HG02884 (cell line): ENCODE results near the gene SLC43A2.
"Not testable (repeated sequence)": the region's sequence is repeated elsewhere in the genome, so short reads cannot be mapped to it uniquely, and the experiment has no call there.

Experiments used
- ATAC-seq: cut with Tn5 transposase; IDR thresholded peaks from one replicate; pipeline ENCODE4 v1.9.1; 2021; ENCODE audit warnings: mild to moderate bottlenecking, moderate library complexity; ENCODE audit not compliant: unreplicated experiment

The SLC43A2 gene

GRCh38 chr17:1546292-1546922 lies 82.2 kb downstream of the SLC43A2 start:
- no peak for ATAC-seq

GRCh38 chr17:1545618-1546017 lies 83.0 kb downstream of the SLC43A2 start:
- no peak for ATAC-seq

- no peak for ATAC-seq
These were observed 86.3 kb downstream of the SLC43A2 start for GRCh38 chr17:1542316-1542715.

GRCh38 chr17:1541367-1541904 lies 87.2 kb downstream of the SLC43A2 start:
- ATAC-seq, result no peak

- ATAC-seq, result no peak
These were observed 88.8 kb downstream of the SLC43A2 start for GRCh38 chr17:1539811-1540210.

- no peak for ATAC-seq
These were observed 92.9 kb downstream of the SLC43A2 start for GRCh38 chr17:1535737-1536136.

- no peak for ATAC-seq
These were observed 94.8 kb downstream of the SLC43A2 start for GRCh38 chr17:1533661-1534325.

- ATAC-seq, result no peak
These were observed 95.6 kb downstream of the SLC43A2 start for GRCh38 chr17:1532836-1533602.

- no peak for ATAC-seq
These were observed 98.8 kb downstream of the SLC43A2 start for GRCh38 chr17:1529863-1530262.

- ATAC-seq, result not testable (repeated sequence)
These were observed 101.8 kb downstream of the SLC43A2 start for GRCh38 chr17:1526876-1527275.

GRCh38 chr17:1522626-1523025 lies 106.0 kb downstream of the SLC43A2 start:
- no peak for ATAC-seq

- ATAC-seq, result no peak
These were observed 107.5 kb downstream of the SLC43A2 start for GRCh38 chr17:1521086-1521640.

GRCh38 chr17:1519678-1520077 lies 109.0 kb downstream of the SLC43A2 start:
- ATAC-seq, result no peak
